GM12891 (cell line): ENCODE measurements around the gene POU6F2.

Experiments
- POLR2AphosphoS5 ChIP-seq: IDR thresholded peaks from 2 replicates; pipeline ENCODE4 v1.6.1; 2011; ENCODE audit warnings: low read depth, low read length, control low read depth
- TAF1 ChIP-seq: IDR thresholded peaks from 2 replicates; pipeline ENCODE4 v1.6.1; 2011; ENCODE audit warnings: low read depth, low read length, control low read depth

- TF ChIP-seq POLR2AphosphoS5 (no peak), TAF1 (no peak)
These were observed 533.2 kb downstream of the POU6F2 start for GRCh38 chr7:39510864-39511354.
